HepG2 (cell line): ENCODE measurements around the gene TSPAN2.

Source experiments
- HDAC6 ChIP-seq: fragments of 200-600 bp; sonication (generic); IDR thresholded peaks from 2 replicates; pipeline ENCODE4 v1.7.0; 2017; ENCODE audit warnings: mild to moderate bottlenecking, antibody characterized with exemption, low read length, low read depth
- ZNF121 ChIP-seq: sonication (generic); formaldehyde crosslinking; IDR thresholded peaks from 2 replicates; pipeline ENCODE4 v1.5.0; 2020; ENCODE audit warnings: mild to moderate bottlenecking, missing genetic modification reagents
- ZNF276 ChIP-seq: sonication (generic); formaldehyde crosslinking; IDR thresholded peaks from 2 replicates; pipeline ENCODE4 v1.4.0; 2020; ENCODE audit warnings: mild to moderate bottlenecking, low read depth, missing genetic modification reagents
- ZSCAN30 ChIP-seq: sonication (generic); formaldehyde crosslinking; IDR thresholded peaks from 2 replicates; pipeline ENCODE4 v1.5.0; 2020; ENCODE audit warnings: mild to moderate bottlenecking, missing genetic modification reagents

- TF ChIP-seq ZNF276 (CRISPR knock-in tag) (no peak), ZSCAN30 (CRISPR knock-in tag) (no peak), ZNF121 (CRISPR knock-in tag) (no peak), HDAC6 (no peak)
These were observed 23.4 kb upstream of the TSPAN2 start for GRCh38 chr1:115112496-115113375.
